ENCODE data around the gene MRPL47. TPM values are rescaled to one million over a fixed set of nuclear protein-coding genes. Genes with fewer than 3 reads are reported as not detected.

MRPL47 gene
- total and polyA plus RNA-seq, 9 of the 15 experiments (the other 6 are each of a cell fraction or from before 2014, with no cell fraction given): 101 to 437 (median 141) TPM

GRCh38 chr3:179563271-179563783 lies 41.1 kb downstream of the MRPL47 start (continued):
- TF ChIP-seq ARID3A (IDR thresholded peaks at IDR 0.05; ENCODE audit: borderline replicate concordance, low read depth, low read length) (no peak), ETV1 (tag; conservative IDR thresholded peaks at IDR 0.05; ENCODE audit: low read depth) (no peak), TFAP4 (CRISPR knock-in tag; IDR thresholded peaks at IDR 0.05; ENCODE audit: borderline replicate concordance) (peak; percentile 63), ZNF449 (CRISPR knock-in tag; IDR thresholded peaks at IDR 0.05) (no peak), RNF219 (CRISPR knock-in tag; IDR thresholded peaks at IDR 0.05) (no peak), YY1 (IDR thresholded peaks at IDR 0.05; ENCODE audit: borderline replicate concordance in 1 of 3, control insufficient read depth in 1 of 3, extremely low read depth in 1 of 3, insufficient read depth in 3 of 3, insufficient read length in 1 of 3, insufficient replicate concordance in 2 of 3, low read depth in 1 of 3, low read length in 2 of 3) (peak in 1 of 3 experiments; percentile 44), SP2 (IDR thresholded peaks at IDR 0.05; ENCODE audit: extremely low read depth, low read depth, low read length, poor library complexity, severe bottlenecking) (no peak), TCF7 (IDR thresholded peaks at IDR 0.05; ENCODE audit: borderline replicate concordance) (no peak), THAP12 (CRISPR knock-in tag; IDR thresholded peaks at IDR 0.05) (no peak), ELF1 (tag; IDR thresholded peaks at IDR 0.05) (peak; percentile 61; the same call in 1 of the 2 replicates), ESRRA (IDR thresholded peaks at IDR 0.05; ENCODE audit: borderline replicate concordance, low read depth) (no peak), KLF10 (CRISPR knock-in tag; IDR thresholded peaks at IDR 0.05) (no peak), CREB5 (CRISPR knock-in tag; IDR thresholded peaks at IDR 0.05) (no peak), FOXK1 (CRISPR knock-in tag; IDR thresholded peaks at IDR 0.05; ENCODE audit: borderline replicate concordance) (no peak), SREBF1 (IDR thresholded peaks at IDR 0.05; ENCODE audit: borderline replicate concordance, low read depth, low read length) (no peak)
